ENCODE data around the gene NPB.

NPB gene

GRCh38 chr17:81902023-81902652 is at the start of gene NPB:
Gene NPB (plus strand): TSS chr17:81902238. CDS start chr17:81902278, 40 bp downstream.
- Mint-ChIP-seq H3K9me3 (no peaks in the 10 kb centered on the region), H3K4me3 (no peak within 1 kb of the TSS), H3K27me3 (peaks cover 7% of the 10 kb centered on the region), H3K36me3 (ENCODE audit: low read depth) (peaks cover 12% of the 10 kb centered on the region), H3K4me1 (peaks cover 6% of the 10 kb centered on the region), H3K27ac (no peak within 1 kb of the TSS)
- no peak for DNase-seq
- peak; percentile 37 for ATAC-seq

GRCh38 chr17:81854974-81855774 is 46.9 kb upstream of the NPB start:
- DNase-seq, result no peak
- Mint-ChIP-seq H3K27ac (no peak overlapping the region), H3K36me3 (ENCODE audit: low read depth) (peaks cover 68% of the 10 kb centered on the region), H3K4me1 (peaks cover 24% of the 10 kb centered on the region), H3K4me3 (no peak overlapping the region), H3K27me3 (no peaks in the 10 kb centered on the region), H3K9me3 (no peaks in the 10 kb centered on the region)
- no peak for ATAC-seq

GRCh38 chr17:81858170-81858966 is 43.7 kb upstream of the NPB start:
- Mint-ChIP-seq H3K27me3 (peaks cover 3% of the 10 kb centered on the region), H3K36me3 (ENCODE audit: low read depth) (peaks cover 62% of the 10 kb centered on the region), H3K4me3 (peak overlapping the region; percentile 98), H3K9me3 (no peaks in the 10 kb centered on the region), H3K4me1 (peaks cover 42% of the 10 kb centered on the region), H3K27ac (peak overlapping the region; percentile 42)
- DNase-seq (no peak), ATAC-seq (no peak)

DNA sequence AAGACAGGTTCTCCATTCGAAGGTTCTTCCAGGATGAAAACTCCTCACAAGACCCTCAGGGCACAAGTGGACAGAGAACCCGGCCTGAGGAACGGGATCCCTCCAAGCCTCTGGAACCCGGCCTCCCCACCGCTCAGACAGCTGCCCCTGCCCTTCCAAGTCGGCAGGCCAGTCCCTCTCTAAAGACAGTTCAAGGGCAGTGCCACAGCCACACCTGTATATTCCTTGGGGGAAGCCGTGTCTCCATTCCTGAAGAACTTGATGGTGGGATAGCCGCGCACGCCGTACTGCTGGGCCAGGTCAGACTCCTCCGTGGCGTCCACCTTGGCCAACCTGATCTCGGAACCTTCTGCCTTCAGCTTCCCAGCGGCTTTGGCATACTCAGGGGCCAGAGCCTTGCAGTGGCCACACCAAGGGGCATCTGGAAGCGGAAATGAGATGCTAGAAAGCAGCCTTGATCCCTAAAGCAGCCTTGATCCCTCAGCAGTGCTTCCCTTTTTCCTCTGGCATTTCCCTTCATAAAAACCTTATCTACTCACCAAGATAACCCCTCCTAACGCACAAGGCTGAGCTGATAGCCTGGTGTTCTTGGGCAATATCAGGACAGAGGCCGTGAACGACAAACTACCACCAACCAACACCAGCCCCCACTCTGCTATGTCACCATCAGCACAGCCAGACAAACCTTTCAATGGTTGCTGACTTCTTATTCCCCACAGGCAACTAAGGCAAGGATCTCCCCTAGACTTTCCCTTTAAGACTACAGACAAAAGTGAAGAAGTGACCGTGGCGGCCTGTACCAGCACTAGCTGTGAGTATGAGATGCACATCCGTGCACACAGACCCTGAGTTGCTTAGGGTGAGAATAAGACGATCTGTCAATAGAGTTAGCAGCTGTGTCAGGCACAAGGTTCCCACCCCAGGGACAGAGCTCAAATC is 42.8 kb upstream of the NPB start:
- peak overlapping the region; percentile 92 for H3K27ac Mint-ChIP-seq
- H3K4me3 Mint-ChIP-seq, result peak overlapping the region; percentile 98
- H3K4me1 Mint-ChIP-seq, result peaks cover 50% of the 10 kb centered on the region
- no peaks in the 10 kb centered on the region for H3K9me3 Mint-ChIP-seq
- DNase-seq (no peak), ATAC-seq (no peak)
- peaks cover 60% of the 10 kb centered on the region for H3K36me3 Mint-ChIP-seq (ENCODE audit: low read depth)
- peaks cover 3% of the 10 kb centered on the region for H3K27me3 Mint-ChIP-seq

DNA sequence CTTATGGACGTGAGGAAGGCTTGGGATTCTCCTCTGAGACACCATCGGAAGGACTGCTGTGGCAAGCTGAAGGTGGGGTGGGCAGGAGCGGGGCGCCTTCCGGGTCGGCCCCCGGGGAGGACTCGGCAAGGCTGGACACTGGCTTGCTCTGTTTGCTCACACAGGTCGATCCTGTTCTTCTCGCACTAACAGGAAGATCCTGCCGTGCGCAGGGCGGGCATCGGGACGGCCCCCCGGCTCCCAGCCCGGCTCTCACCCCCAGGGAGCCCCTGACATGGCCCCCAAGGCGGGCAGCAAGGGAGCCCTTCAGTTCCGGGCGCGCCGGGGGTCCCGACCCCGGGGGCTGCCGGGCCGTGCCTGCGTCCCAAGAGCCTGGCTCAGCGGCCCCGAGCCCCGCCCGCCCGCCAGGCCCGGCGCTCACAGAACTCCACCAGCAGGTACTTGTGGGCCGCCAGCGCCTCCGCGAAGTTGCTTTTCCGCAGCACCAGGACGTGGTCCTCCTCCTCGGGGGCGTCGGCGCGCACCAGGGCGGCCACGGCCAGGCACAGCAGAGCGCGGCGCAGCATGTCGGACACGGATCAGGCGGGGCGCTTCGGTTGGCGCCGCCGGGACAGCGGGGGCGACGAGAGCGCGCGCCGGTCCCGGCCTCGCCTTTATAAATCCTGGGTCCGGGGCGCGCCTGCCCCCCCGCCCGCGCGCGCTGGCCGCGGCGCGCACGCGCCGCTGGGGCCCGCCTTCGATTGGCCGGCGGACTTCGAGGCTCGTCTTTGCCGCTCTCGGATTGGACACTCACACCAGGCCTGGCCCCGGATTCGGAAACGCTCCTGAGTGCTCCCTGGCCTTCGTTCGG is 41.9 kb upstream of the NPB start, which contains the start of gene P4HB:
P4HB (minus strand) TSS at position 630 of the 850 bp plus-strand sequence; CDS start at position 566, 64 bp downstream.
- DNase-seq, result peak; percentile 96
- peaks cover 3% of the 10 kb centered on the region for H3K27me3 Mint-ChIP-seq
- H3K9me3 Mint-ChIP-seq, result no peaks in the 10 kb centered on the region
- peak within 1 kb of the TSS; percentile 98 for H3K4me3 Mint-ChIP-seq
- peaks cover 62% of the 10 kb centered on the region for H3K36me3 Mint-ChIP-seq (ENCODE audit: low read depth)
- peak within 1 kb of the TSS; percentile 99 for H3K27ac Mint-ChIP-seq
- no peak for ATAC-seq
- peaks cover 50% of the 10 kb centered on the region for H3K4me1 Mint-ChIP-seq

DNA sequence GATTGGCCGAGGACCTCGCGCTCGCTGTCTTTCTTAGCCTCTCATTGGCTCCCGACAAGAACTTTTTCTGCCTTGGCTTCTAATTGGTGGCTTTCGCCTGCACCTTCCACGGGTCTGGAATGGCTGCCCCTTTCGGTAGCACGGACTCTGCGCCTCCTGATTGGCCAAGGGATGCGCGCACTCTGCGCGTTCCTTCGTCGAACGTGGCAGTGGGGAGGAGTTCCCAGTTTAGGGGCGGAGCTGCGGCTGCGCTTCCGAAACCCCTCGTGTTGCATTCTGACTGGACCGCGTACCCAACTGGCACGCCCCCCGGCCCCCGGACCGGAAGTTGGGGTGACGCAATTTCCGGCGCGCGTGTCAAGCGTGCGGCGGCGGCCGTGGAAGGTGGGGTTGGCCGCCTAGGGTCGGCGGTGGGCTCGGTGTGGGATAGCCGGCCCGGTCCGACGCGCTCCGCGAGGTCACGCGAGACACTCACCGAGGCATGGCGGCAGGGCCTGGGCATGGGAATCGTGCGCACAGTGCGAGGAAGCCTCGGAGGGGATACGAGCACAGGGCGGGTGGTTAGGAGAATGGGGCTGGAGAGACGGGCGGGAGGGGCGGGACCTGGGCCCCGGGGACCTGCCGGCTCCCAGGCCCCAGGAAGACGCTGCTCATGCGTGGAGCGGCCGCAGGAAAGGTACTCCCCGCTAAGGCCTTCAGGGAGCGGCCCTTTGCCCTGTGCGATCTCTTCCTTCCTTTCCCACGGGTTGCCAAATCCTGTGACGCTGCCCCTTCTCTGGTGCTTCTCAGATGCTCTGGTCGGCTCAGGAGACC is 41.1 kb upstream of the NPB start:
- Mint-ChIP-seq H3K9me3 (no peaks in the 10 kb centered on the region), H3K27me3 (peaks cover 3% of the 10 kb centered on the region), H3K27ac (peak overlapping the region; percentile 99), H3K4me1 (peaks cover 56% of the 10 kb centered on the region), H3K36me3 (ENCODE audit: low read depth) (peaks cover 60% of the 10 kb centered on the region), H3K4me3 (peak overlapping the region; percentile 94)
- DNase-seq, result peak; percentile 99
- peak; percentile 91 for ATAC-seq

GRCh38 chr17:81863123-81863675 is 38.8 kb upstream of the NPB start:
- peak overlapping the region; percentile 95 for H3K27ac Mint-ChIP-seq
- H3K36me3 Mint-ChIP-seq (ENCODE audit: low read depth), result peaks cover 46% of the 10 kb centered on the region
- no peak for ATAC-seq
- peak overlapping the region; percentile 84 for H3K4me3 Mint-ChIP-seq
- no peak for DNase-seq
- no peaks in the 10 kb centered on the region for H3K9me3 Mint-ChIP-seq
- peaks cover 3% of the 10 kb centered on the region for H3K27me3 Mint-ChIP-seq
- H3K4me1 Mint-ChIP-seq, result peaks cover 62% of the 10 kb centered on the region

- no peaks in the 10 kb centered on the region for H3K9me3 Mint-ChIP-seq
- ATAC-seq (no peak), DNase-seq (no peak)
- peaks cover 41% of the 10 kb centered on the region for H3K36me3 Mint-ChIP-seq (ENCODE audit: low read depth)
- H3K27me3 Mint-ChIP-seq, result peaks cover 3% of the 10 kb centered on the region
- peak overlapping the region; percentile 95 for H3K27ac Mint-ChIP-seq
- H3K4me3 Mint-ChIP-seq, result peak overlapping the region; percentile 84
- H3K4me1 Mint-ChIP-seq, result peaks cover 56% of the 10 kb centered on the region
These were observed 37.9 kb upstream of the NPB start for GRCh38 chr17:81863833-81864768.

GRCh38 chr17:81865358-81865732 is 36.7 kb upstream of the NPB start:
- Mint-ChIP-seq H3K4me1 (peaks cover 58% of the 10 kb centered on the region), H3K4me3 (no peak overlapping the region), H3K27ac (no peak overlapping the region), H3K9me3 (no peaks in the 10 kb centered on the region), H3K36me3 (ENCODE audit: low read depth) (peaks cover 45% of the 10 kb centered on the region), H3K27me3 (peaks cover 3% of the 10 kb centered on the region)
- no peak for ATAC-seq
- DNase-seq, result no peak

GRCh38 chr17:81865733-81866439 is 36.2 kb upstream of the NPB start:
- H3K36me3 Mint-ChIP-seq (ENCODE audit: low read depth), result peaks cover 41% of the 10 kb centered on the region
- H3K4me1 Mint-ChIP-seq, result peaks cover 55% of the 10 kb centered on the region
- no peak overlapping the region for H3K4me3 Mint-ChIP-seq
- no peaks in the 10 kb centered on the region for H3K27me3 Mint-ChIP-seq
- ATAC-seq, result no peak
- H3K27ac Mint-ChIP-seq, result peak overlapping the region; percentile 81
- no peak for DNase-seq
- no peaks in the 10 kb centered on the region for H3K9me3 Mint-ChIP-seq

Data from activated naive CD8-positive, alpha-beta T cell treated with anti-CD3 and anti-CD28 coated beads, Interleukin-2, amount 50 U/mL, for 24 hours (primary cell).